Keratinocyte (primary cell): ENCODE data around the gene CD40. TPM values are rescaled to one million over a fixed set of nuclear protein-coding genes. Genes with fewer than 3 reads are reported as not detected.

Experiments used
- DNase-seq: peaks from one replicate; pipeline ENCODE4 v3.0.0-alpha.2; 2011; ENCODE audit warnings: low read depth, missing footprints, low spot score
- FAIRE-seq: peaks from 2 replicates; lab custom pipeline; 2011; peaks lifted over from hg19 to GRCh38; lab: Jason Lieb, UNC
- H2AFZ ChIP-seq: 2 replicates; pipeline ENCODE4 v1.6.0; 2012; ENCODE audit warnings: low read length, control low read depth, inconsistent platforms; ENCODE audit not compliant: control insufficient read depth
- H3K27ac ChIP-seq: 2 replicates; pipeline ENCODE4 v1.5.1; 2011; ENCODE audit warnings: low read length; ENCODE audit not compliant: control insufficient read depth, insufficient read depth
- H3K27me3 ChIP-seq: 3 replicates; pipeline ENCODE4 v1.6.0; 2011; ENCODE audit warnings: low read length; ENCODE audit not compliant: control insufficient read depth, insufficient read depth; ENCODE audit errors: extremely low read depth
- H3K36me3 ChIP-seq, 2 experiments: 2 replicates in 1 of 2; 3 replicates in 1 of 2; pipeline ENCODE4 v1.5.1; 2011; ENCODE audit warnings: low read length in 2 of 2, mild to moderate bottlenecking in 1 of 2; ENCODE audit not compliant: control insufficient read depth in 2 of 2, insufficient read depth in 2 of 2; ENCODE audit errors: extremely low read depth in 1 of 2
- H3K4me1 ChIP-seq: 3 replicates; pipeline ENCODE4 v1.5.1; 2011; ENCODE audit warnings: low read length; ENCODE audit not compliant: control insufficient read depth, insufficient read depth; ENCODE audit errors: extremely low read depth
- H3K4me2 ChIP-seq: 3 replicates; pipeline ENCODE4 v1.6.0; 2011; ENCODE audit warnings: low read depth, low read length; ENCODE audit not compliant: control insufficient read depth, insufficient read depth; ENCODE audit errors: extremely low read depth
- H3K4me3 ChIP-seq, 3 experiments: fragments of 200-600 bp in 1 of 3; sonication (generic) in 1 of 3; 2 replicates in 2 of 3; 3 replicates in 1 of 3; pipeline ENCODE4 v1.5.1; 2011 to 2016; ENCODE audit warnings: low read length in 3 of 3, mild to moderate bottlenecking in 3 of 3, control low read depth in 2 of 3, inconsistent platforms in 1 of 3, low read depth in 1 of 3, mixed read lengths in 1 of 3, mixed run types in 1 of 3, moderate library complexity in 1 of 3; ENCODE audit not compliant: control insufficient read depth in 2 of 3, insufficient read depth in 2 of 3; ENCODE audit errors: extremely low read depth in 1 of 3
- H3K79me2 ChIP-seq: 2 replicates; pipeline ENCODE4 v1.6.0; 2012; ENCODE audit warnings: low read length; ENCODE audit not compliant: control insufficient read depth, insufficient read depth
- H3K9ac ChIP-seq: 3 replicates; pipeline ENCODE4 v1.6.0; 2011; ENCODE audit warnings: low read length; ENCODE audit not compliant: control insufficient read depth, insufficient read depth; ENCODE audit errors: extremely low read depth
- H3K9me1 ChIP-seq: 3 replicates; pipeline ENCODE4 v1.6.0; 2011; ENCODE audit warnings: low read length; ENCODE audit not compliant: control insufficient read depth, insufficient read depth; ENCODE audit errors: extremely low read depth
- H3K9me3 ChIP-seq: 2 replicates; pipeline ENCODE4 v1.5.1; 2012; ENCODE audit warnings: low read depth, low read length; ENCODE audit not compliant: control insufficient read depth
- H4K20me1 ChIP-seq: 3 replicates; pipeline ENCODE4 v1.6.0; 2011; ENCODE audit warnings: low read length; ENCODE audit not compliant: control insufficient read depth, insufficient read depth; ENCODE audit errors: extremely low read depth
- CTCF ChIP-seq, 3 experiments: IDR thresholded peaks in 1 of 3; conservative IDR thresholded peaks in 1 of 3; optimal IDR thresholded peaks in 1 of 3; 2 replicates in 2 of 3; 3 replicates in 1 of 3; pipeline versions ENCODE3 to v1.5.1; 2011; ENCODE audit warnings: low read length in 3 of 3, mild to moderate bottlenecking in 3 of 3, moderate library complexity in 2 of 3, control low read depth in 1 of 3, inconsistent platforms in 1 of 3; ENCODE audit not compliant: insufficient read depth in 2 of 3; ENCODE audit errors: extremely low read depth in 1 of 3
- EZH2 ChIP-seq: IDR thresholded peaks from one replicate; pipeline ENCODE4 v1.6.1; 2012; ENCODE audit warnings: inconsistent platforms, mild to moderate bottlenecking, low read length, moderate library complexity
- dilution Hi-C: fragments of 300-500 bp; cut with MboI; formaldehyde crosslinking; loops from one replicate; pipeline ENCODE4 v1.7.0; 2020; ENCODE audit warnings: low sequenced_read_pairs; ENCODE audit not compliant: extremely low pct_ligation_motif_present
- polyA plus RNA-seq, 5 experiments: library from polyadenylated mRNA; depleted of rRNA in 3 of 5; stranded (reverse) in 3 of 5; stranded (forward) in 1 of 5; unstranded in 1 of 5; fragments of >200 nt; gene quantifications; 1 replicate in 1 of 5; 2 replicates in 3 of 5; 3 replicates in 1 of 5; pipeline versions ENCODE4 v1.2.1 to v1.2.3, GENCODE V29; 2011 to 2012; ENCODE audit warnings: missing spikeins in 2 of 5, low read depth in 1 of 5, low replicate concordance in 1 of 5

The CD40 gene
- polyA plus RNA-seq, 1 donor (not counting 4 experiments of a cell fraction or from before 2014, with no cell fraction given): 13.4 TPM

GRCh38 chr20:46071573-46071972 lies 46.5 kb upstream of the CD40 start:
- H3K9me1 ChIP-seq: no peaks in the 10 kb centered on the region
- no peak for FAIRE-seq
- no peak overlapping the region for H3K4me3 ChIP-seq
- H4K20me1 ChIP-seq: peaks cover 12% of the 10 kb centered on the region
- H3K4me2 ChIP-seq: no peak overlapping the region
- no peak for TF ChIP-seq CTCF (optimal IDR thresholded peaks at IDR 0.05 in 1 of 3, IDR thresholded peaks at IDR 0.05 in 1 of 3, conservative IDR thresholded peaks at IDR 0.05 in 1 of 3; ENCODE audit: extremely low read depth in 1 of 3, insufficient read depth in 2 of 3, low read length in 3 of 3)
- TF ChIP-seq EZH2: no peak
- H3K9ac ChIP-seq: no peak overlapping the region
- H3K4me1 ChIP-seq: peaks cover 11% of the 10 kb centered on the region
- dilution Hi-C loops: no loop called here
- H3K79me2 ChIP-seq: no peaks in the 10 kb centered on the region
- no peak for DNase-seq
- no peaks in the 10 kb centered on the region for H3K9me3 ChIP-seq
- peaks cover 2 to 18% of the 10 kb centered on the region in 2 experiments for H3K36me3 ChIP-seq
- no peak overlapping the region for H3K27ac ChIP-seq
- H3K27me3 ChIP-seq: no peaks in the 10 kb centered on the region
- H2AFZ ChIP-seq: no peak overlapping the region

- Histone ChIP-seq H3K36me3 (peaks cover 1 to 12% of the 10 kb centered on the region in 2 experiments), H3K4me2 (no peak overlapping the region), H3K4me3 (no peak overlapping the region), H2AFZ (no peak overlapping the region), H3K27me3 (no peaks in the 10 kb centered on the region), H4K20me1 (peaks cover 12% of the 10 kb centered on the region), H3K9me1 (no peaks in the 10 kb centered on the region), H3K4me1 (peaks cover 11% of the 10 kb centered on the region), H3K9ac (no peak overlapping the region), H3K27ac (no peak overlapping the region), H3K79me2 (peaks cover 2% of the 10 kb centered on the region), H3K9me3 (no peaks in the 10 kb centered on the region)
- DNase-seq: no peak
- dilution Hi-C loops: no loop called here
- no peak for FAIRE-seq
- TF ChIP-seq CTCF (optimal IDR thresholded peaks at IDR 0.05 in 1 of 3, IDR thresholded peaks at IDR 0.05 in 1 of 3, conservative IDR thresholded peaks at IDR 0.05 in 1 of 3; ENCODE audit: extremely low read depth in 1 of 3, insufficient read depth in 2 of 3, low read length in 3 of 3) (no peak), EZH2 (no peak)
Observed at GRCh38 chr20:46073024-46073423, 45.1 kb upstream of the CD40 start.
